Measurements from ENCODE around the gene NOL4L.

DNA sequence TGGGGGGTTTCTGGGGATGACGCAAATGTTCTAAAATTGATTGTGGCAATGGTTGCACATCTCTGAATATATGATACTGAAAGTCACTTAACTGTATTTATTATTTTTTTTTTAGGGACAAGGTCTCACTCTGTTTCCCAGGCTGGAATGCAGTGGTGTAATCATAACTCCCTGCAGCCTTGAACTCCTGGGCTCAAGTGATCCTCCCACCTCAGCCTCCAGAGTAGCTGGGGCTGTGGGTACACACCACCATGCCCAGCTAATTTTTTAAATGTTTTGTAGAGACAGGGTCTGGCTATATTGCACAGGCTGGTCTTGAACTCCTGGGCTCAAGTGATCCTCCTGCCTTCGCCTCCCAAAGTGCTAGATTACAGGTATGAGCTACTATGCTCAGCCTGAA, 33.4 kb downstream of the NOL4L start:
- TF ChIP-seq, protein P1, sequence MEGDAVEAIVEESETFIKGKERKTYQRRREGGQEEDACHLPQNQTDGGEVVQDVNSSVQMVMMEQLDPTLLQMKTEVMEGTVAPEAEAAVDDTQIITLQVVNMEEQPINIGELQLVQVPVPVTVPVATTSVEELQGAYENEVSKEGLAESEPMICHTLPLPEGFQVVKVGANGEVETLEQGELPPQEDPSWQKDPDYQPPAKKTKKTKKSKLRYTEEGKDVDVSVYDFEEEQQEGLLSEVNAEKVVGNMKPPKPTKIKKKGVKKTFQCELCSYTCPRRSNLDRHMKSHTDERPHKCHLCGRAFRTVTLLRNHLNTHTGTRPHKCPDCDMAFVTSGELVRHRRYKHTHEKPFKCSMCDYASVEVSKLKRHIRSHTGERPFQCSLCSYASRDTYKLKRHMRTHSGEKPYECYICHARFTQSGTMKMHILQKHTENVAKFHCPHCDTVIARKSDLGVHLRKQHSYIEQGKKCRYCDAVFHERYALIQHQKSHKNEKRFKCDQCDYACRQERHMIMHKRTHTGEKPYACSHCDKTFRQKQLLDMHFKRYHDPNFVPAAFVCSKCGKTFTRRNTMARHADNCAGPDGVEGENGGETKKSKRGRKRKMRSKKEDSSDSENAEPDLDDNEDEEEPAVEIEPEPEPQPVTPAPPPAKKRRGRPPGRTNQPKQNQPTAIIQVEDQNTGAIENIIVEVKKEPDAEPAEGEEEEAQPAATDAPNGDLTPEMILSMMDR (IDR thresholded peaks at IDR 0.05; ENCODE audit: insufficient read depth, low read length, poor library complexity, severe bottlenecking): no peak
- TF ChIP-seq EZH2phosphoT487 (conservative IDR thresholded peaks at IDR 0.05; ENCODE audit: low read length): no peak
